T-helper 1 cell (primary cell): ENCODE measurements around the gene IL2RA.
A peak's percentile ranks its signal among the peaks of the same experiment; 100 is the strongest.
"Not testable (repeated sequence)": the region's sequence is repeated elsewhere in the genome, so short reads cannot be mapped to it uniquely, and the experiment has no call there.

Source experiments
- DNase-seq, 5 donors: peaks; one replicate each; pipeline ENCODE4 v3.0.0-alpha.2; 2012 to 2020

The IL2RA gene

GRCh38 chr10:6011558-6011957 is 50.6 kb downstream of the IL2RA start:
- DNase-seq, result no peak

GRCh38 chr10:6010569-6010968 is 51.6 kb downstream of the IL2RA start:
- no peak for DNase-seq

- no peak for DNase-seq
Measured at GRCh38 chr10:6009961-6010360, 52.2 kb downstream of the IL2RA start.

GRCh38 chr10:6009150-6009549 is 53.0 kb downstream of the IL2RA start:
- peak in 1 of 5 donors; percentile 30 for DNase-seq

- no peak for DNase-seq
Measured at GRCh38 chr10:6008497-6009142, 53.5 kb downstream of the IL2RA start.

GRCh38 chr10:6006991-6007390 is 55.2 kb downstream of the IL2RA start:
- DNase-seq, result no peak

- no peak for DNase-seq
Measured at GRCh38 chr10:6006546-6006945, 55.6 kb downstream of the IL2RA start.

- DNase-seq, result no peak
Measured at GRCh38 chr10:6005856-6006395, 56.2 kb downstream of the IL2RA start.

GRCh38 chr10:6005161-6005804 is 56.9 kb downstream of the IL2RA start:
- not testable (repeated sequence) for DNase-seq

GRCh38 chr10:6002809-6003510 is 59.2 kb downstream of the IL2RA start:
- DNase-seq, result peak in 1 of 5 donors; percentile 83

- no peak for DNase-seq
Measured at GRCh38 chr10:5999440-6000165, 62.6 kb downstream of the IL2RA start.

GRCh38 chr10:5996696-5997095 is 65.5 kb downstream of the IL2RA start:
- DNase-seq, result no peak

GRCh38 chr10:5992398-5992797 is 69.8 kb downstream of the IL2RA start:
- DNase-seq, result no peak

GRCh38 chr10:5991708-5992107 is 70.5 kb downstream of the IL2RA start:
- no peak for DNase-seq

GRCh38 chr10:5989756-5990155 is 72.4 kb downstream of the IL2RA start:
- no peak for DNase-seq

GRCh38 chr10:5988336-5988920 is 73.7 kb downstream of the IL2RA start:
- no peak for DNase-seq

- no peak for DNase-seq
Measured at GRCh38 chr10:5987747-5988146, 74.4 kb downstream of the IL2RA start.

GRCh38 chr10:5985029-5985428 is 77.1 kb downstream of the IL2RA start:
- DNase-seq, result no peak

- DNase-seq, result no peak
Measured at GRCh38 chr10:5983774-5984173, 78.4 kb downstream of the IL2RA start.

- DNase-seq, result no peak
Measured at GRCh38 chr10:5981529-5981928, 80.6 kb downstream of the IL2RA start.

GRCh38 chr10:5978230-5978489 is 84.0 kb downstream of the IL2RA start:
- no peak for DNase-seq

GRCh38 chr10:5977471-5978229 is 84.5 kb downstream of the IL2RA start, which contains the start of gene IL15RA:
Gene IL15RA, minus strand, starts transcription at chr10:5977543. Its CDS starts 51 bp downstream, at chr10:5977492.
- DNase-seq, result peak; percentile 68 to 88 (median 75)
